Sigmoid colon (tissue), 3 donors: Measurements from ENCODE around the gene VGLL4.

ENCODE experiments used
- POLR2A ChIP-seq, 2 donors: fragments of 450-650 bp; IDR thresholded peaks; one replicate each; pipeline ENCODE4 v1.6.1; 2016; ENCODE audit warnings: antibody characterized with exemption in 2 of 2, mild to moderate bottlenecking in 2 of 2, moderate library complexity in 2 of 2
- TF ChIP-seq, protein P1 (sequence below), 4 experiments: fragments of 450-650 bp in 3 of 4; fragments of 200-600 bp in 1 of 4; IDR thresholded peaks; one replicate each; pipeline ENCODE4 v1.5.1; 2016 to 2019; ENCODE audit warnings: antibody characterized with exemption in 4 of 4, mild to moderate bottlenecking in 3 of 4, moderate library complexity in 2 of 4

DNA sequence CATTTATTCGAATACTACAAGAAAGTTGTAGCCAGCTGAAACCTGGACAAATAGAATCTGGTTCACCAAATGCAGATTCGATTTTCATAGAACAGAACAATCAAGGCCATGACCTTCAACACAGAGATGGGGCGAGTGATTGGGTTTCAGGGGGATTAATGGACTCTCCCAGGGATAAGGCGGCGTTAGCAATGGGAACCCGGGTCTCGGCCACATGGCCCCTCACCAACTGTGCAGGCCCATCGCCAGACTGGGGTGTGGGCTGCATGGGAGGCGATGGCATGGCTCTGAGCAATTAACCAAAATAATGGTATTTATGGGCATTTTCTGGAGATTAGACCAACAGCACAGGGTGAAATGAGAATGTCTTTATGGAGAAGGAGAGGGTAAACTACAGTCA, 34.2 kb downstream of the VGLL4 start:
- TF ChIP-seq, protein P1, sequence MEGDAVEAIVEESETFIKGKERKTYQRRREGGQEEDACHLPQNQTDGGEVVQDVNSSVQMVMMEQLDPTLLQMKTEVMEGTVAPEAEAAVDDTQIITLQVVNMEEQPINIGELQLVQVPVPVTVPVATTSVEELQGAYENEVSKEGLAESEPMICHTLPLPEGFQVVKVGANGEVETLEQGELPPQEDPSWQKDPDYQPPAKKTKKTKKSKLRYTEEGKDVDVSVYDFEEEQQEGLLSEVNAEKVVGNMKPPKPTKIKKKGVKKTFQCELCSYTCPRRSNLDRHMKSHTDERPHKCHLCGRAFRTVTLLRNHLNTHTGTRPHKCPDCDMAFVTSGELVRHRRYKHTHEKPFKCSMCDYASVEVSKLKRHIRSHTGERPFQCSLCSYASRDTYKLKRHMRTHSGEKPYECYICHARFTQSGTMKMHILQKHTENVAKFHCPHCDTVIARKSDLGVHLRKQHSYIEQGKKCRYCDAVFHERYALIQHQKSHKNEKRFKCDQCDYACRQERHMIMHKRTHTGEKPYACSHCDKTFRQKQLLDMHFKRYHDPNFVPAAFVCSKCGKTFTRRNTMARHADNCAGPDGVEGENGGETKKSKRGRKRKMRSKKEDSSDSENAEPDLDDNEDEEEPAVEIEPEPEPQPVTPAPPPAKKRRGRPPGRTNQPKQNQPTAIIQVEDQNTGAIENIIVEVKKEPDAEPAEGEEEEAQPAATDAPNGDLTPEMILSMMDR (IDR thresholded peaks at IDR 0.05): no peak
- TF ChIP-seq POLR2A (IDR thresholded peaks at IDR 0.05): no peak
